ENCODE results near the gene TMEM18. TPM values are rescaled to one million over a fixed set of nuclear protein-coding genes. Genes with fewer than 3 reads are reported as not detected.
A peak's percentile ranks its signal among the peaks of the same experiment; 100 is the strongest.
"Not testable (repeated sequence)": the region's sequence is repeated elsewhere in the genome, so short reads cannot be mapped to it uniquely, and the experiment has no call there.

Gene TMEM18
- total and polyA plus RNA-seq, 8 donors = 11.9 to 20.3 (median 15.1) TPM

- ATAC-seq = peak in 1 of 4 donors; percentile 40
- H3K4me1 ChIP-seq = peaks cover 0 to 7% (median 4%) of the 10 kb centered on the region in 3 donors
Measured at GRCh38 chr2:689877-690510, 12.8 kb upstream of the TMEM18 start.

GRCh38 chr2:689237-689636 lies 12.0 kb upstream of the TMEM18 start:
- no peak for FAIRE-seq
- Histone ChIP-seq H3K4me3 (no peak overlapping the region), H3K4me1 (no peaks in the 10 kb centered on the region), H3K27ac (no peak overlapping the region), H3K9me3 (no peaks in the 10 kb centered on the region), H3K36me3 (no peaks in the 10 kb centered on the region), H3K27me3 (no peaks in the 10 kb centered on the region)
- no peak for DNase-seq
- TF ChIP-seq CTCF (IDR thresholded peaks at IDR 0.05) = no peak
- WGBS, 2 donors = 72 to 82% methylated on average over 5 of the region's 5 CpGs
- no peak for ATAC-seq
- intact Hi-C loops (cut with DNase I) = no loop called here

More at GRCh38 chr2:689877-690510, 12.8 kb upstream of the TMEM18 start:
- DNase-seq (peak in 1 of 6 donors; percentile 28), FAIRE-seq (no peak)
- Histone ChIP-seq H3K36me3 (no peaks in the 10 kb centered on the region), H3K27ac (no peak overlapping the region), H3K9me3 (no peaks in the 10 kb centered on the region), H3K4me3 (no peak overlapping the region), H3K27me3 (no peaks in the 10 kb centered on the region)
- 72 to 82% methylated on average over 19 of the region's 19 CpGs for WGBS, 2 donors
- TF ChIP-seq CTCF (IDR thresholded peaks at IDR 0.05) = no peak
- intact Hi-C loops (cut with DNase I) = no loop called here

- Histone ChIP-seq H3K4me3 (no peak overlapping the region), H3K27me3 (no peaks in the 10 kb centered on the region), H3K9me3 (no peaks in the 10 kb centered on the region), H3K4me1 (no peaks in the 10 kb centered on the region), H3K36me3 (no peaks in the 10 kb centered on the region), H3K27ac (no peak overlapping the region)
- no peak for FAIRE-seq
- intact Hi-C loops (cut with DNase I) = no loop called here
- no peak for TF ChIP-seq CTCF (IDR thresholded peaks at IDR 0.05)
- ATAC-seq = no peak
- DNase-seq = no peak
- WGBS, 2 donors = 64 to 79% methylated on average over 7 of the region's 7 CpGs
Measured at GRCh38 chr2:688504-689076, 11.4 kb upstream of the TMEM18 start.

- Histone ChIP-seq H3K36me3 (no peaks in the 10 kb centered on the region), H3K4me3 (no peak overlapping the region), H3K9me3 (no peaks in the 10 kb centered on the region), H3K27ac (no peak overlapping the region), H3K27me3 (no peaks in the 10 kb centered on the region), H3K4me1 (no peaks in the 10 kb centered on the region)
- DNase-seq (no peak), ATAC-seq (no peak), FAIRE-seq (no peak)
- 55 to 56% methylated on average over 1 of the region's 1 CpG for WGBS, 2 donors
- intact Hi-C loops (cut with DNase I) = no loop called here
- no peak for TF ChIP-seq CTCF (IDR thresholded peaks at IDR 0.05)
Measured at GRCh38 chr2:685421-685820, 8.2 kb upstream of the TMEM18 start.

- FAIRE-seq; ATAC-seq; H3K4me3 ChIP-seq; H3K4me1 ChIP-seq; H3K36me3 ChIP-seq; DNase-seq; H3K27ac ChIP-seq; intact Hi-C loops (cut with DNase I); H3K9me3 ChIP-seq; H3K27me3 ChIP-seq: not testable (repeated sequence)
- WGBS, 2 donors = 82 to 83% methylated on average over 2 of the region's 2 CpGs
Measured at GRCh38 chr2:684913-685312, 7.7 kb upstream of the TMEM18 start.
